ENCODE data around the gene EFR3B.

EFR3B gene

DNA sequence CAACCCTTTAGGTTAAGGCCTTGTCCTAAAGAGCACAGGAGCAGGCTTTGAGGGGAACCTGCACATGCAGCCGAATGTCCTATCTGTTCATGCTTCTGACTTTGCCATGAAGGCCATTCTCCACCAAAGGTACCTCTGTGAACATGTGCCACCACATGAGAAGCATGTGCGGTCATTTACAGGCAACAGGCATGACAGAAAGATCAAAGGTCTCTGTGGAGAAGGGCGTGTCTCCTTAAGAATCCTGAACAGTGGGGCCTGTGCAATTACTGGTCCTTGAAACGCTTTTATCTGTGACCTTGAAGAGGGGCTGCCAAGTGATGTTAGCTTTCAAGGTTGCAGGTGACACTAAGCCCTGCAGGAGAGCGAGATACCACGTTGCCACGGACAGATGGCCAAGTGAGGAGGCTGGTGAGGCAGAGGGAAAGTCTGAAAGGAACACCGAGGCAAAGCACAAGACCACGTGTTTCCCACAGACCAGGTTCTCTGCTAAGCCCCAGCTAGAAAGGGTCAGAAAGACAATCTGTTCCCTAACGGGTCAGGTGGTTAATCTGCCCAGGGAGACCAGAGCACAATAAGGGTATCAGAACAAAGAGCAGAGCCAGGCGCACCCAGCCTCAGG, 146.0 kb downstream of the EFR3B start:
- DNase-seq (ENCODE audit: low spot score), result no peak

DNA sequence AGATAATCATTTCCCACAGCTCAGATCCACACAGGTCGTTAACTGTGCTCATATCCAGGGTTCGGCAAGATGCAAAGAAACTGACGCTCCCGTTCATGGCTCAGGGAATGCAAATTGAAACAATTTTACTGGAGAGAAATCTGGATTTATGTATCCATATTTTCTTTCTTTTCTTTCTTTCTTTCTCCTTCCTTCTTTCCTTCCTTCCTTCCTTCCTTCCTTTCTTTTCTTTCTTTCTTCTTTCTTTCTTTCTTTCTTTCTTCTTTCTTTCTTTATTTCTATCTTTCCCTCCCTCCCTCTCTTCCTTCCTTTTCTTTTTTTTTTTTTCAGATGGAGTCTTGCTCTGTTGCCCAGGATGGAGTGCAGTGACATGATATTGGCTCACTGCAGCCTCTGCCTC, 146.5 kb downstream of the EFR3B start:
- DNase-seq (ENCODE audit: low spot score), result no peak

DNA sequence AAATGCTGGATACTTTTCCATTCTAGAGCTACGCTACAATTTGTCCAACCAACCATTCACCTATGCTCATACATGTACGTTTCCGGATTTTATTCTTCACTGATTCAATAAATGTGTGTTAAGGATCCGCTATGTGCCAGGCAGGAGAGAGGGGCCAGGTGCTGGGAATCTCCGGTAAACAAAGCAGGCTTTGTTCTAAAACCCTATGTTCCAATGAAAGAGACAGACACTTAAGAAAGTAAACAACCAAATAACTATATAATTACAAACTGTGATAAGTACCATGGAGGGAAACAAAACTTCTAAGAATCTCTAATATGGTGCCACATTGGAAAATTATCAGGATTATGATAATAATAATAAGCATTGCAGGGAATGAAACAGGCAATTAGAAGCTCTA, 148.7 kb downstream of the EFR3B start:
- DNase-seq (ENCODE audit: low spot score), result no peak

DNA sequence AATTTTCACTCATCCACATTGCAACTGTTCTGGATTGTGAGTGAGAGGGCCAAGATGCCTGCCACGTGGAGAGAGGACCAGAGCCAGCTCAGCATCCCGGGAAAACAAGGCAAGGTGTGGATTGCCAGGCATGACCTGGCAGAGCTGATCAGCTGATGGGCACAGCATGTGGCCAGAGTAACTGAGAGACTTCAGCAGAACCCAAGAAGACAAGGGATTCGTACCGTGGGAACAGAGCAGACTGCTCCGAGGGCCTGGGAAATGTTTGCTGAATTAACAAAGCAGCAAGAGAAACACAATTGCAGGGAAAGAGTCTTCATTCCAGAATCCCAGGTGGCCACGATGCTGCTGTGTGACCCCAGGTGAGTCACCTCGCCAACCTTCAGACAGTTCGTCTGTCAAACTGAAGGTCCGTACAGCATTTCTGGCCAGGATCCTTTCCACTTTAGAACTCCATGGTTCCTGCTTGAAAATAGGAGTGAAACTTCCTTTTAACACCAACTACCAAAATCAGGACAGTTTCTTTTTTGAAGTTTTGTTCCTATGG, 152.8 kb downstream of the EFR3B start:
- no peak for DNase-seq (ENCODE audit: low spot score)

GRCh38 chr2:25197336-25198208, 155.7 kb downstream of the EFR3B start:
- no peak for DNase-seq (ENCODE audit: low spot score)

- DNase-seq (ENCODE audit: low spot score), result no peak
Observed at GRCh38 chr2:25198209-25198525, 156.3 kb downstream of the EFR3B start.

- DNase-seq (ENCODE audit: low spot score), result no peak
Observed at GRCh38 chr2:25198576-25198975, 156.7 kb downstream of the EFR3B start.

GRCh38 chr2:25201265-25201664, 159.4 kb downstream of the EFR3B start:
- DNase-seq (ENCODE audit: low spot score), result no peak

GRCh38 chr2:25201794-25202193, 159.9 kb downstream of the EFR3B start:
- DNase-seq (ENCODE audit: low spot score), result no peak

GRCh38 chr2:25202275-25202674, 160.4 kb downstream of the EFR3B start:
- no peak for DNase-seq (ENCODE audit: low spot score)

DNA sequence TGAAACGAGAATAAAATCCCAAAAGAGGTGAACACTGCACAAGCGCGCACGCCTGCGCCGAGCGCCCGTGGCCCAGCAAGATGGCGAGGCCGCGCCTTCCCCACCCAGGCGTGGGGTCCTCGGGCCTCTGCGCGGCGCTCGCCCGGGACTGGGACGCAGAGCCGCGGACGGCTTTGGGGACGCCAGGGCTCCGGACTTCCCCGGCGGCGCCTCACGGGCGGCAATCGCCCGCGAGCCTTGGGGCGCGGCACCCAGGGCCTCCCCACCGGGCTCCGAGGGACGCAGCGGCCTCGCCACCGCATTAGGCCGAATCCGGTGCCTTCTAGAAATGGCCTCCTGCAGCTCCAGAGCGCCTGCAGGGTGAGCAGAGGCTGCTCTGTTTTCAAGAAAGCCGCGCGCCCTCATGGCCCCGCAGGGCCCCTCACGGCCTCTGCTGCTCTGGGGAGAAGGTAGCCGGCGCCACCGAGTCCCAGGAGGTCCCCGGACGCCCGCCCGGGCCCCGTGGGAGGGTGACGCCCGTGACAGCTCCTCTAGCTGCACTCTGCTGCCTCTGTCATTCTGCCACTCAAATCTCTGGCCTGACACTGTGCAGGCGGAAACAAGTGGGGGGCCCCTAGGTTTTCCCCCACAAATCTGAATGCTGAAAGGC, 162.4 kb downstream of the EFR3B start:
- no peak for DNase-seq (ENCODE audit: low spot score)

GRCh38 chr2:25207078-25207545, 165.2 kb downstream of the EFR3B start:
- DNase-seq (ENCODE audit: low spot score), result no peak
